GM23338 (cell line): Measurements from ENCODE around the gene DNAJA3. TPM values are rescaled to one million over a fixed set of nuclear protein-coding genes. Genes with fewer than 3 reads are reported as not detected.

Source experiments
- ATAC-seq: fragments of 200-7000 bp; cut with Tn5 transposase; 3 replicates; pipeline ENCODE4 v1.9.1; 2020
- DNase-seq: peaks from one replicate; pipeline ENCODE4 v3.0.0-alpha.2; 2015; ENCODE audit warnings: low spot score
- H2AFZ ChIP-seq: fragments of 200-600 bp; sonication (generic); 2 replicates; pipeline ENCODE4 v1.8.0; 2016; ENCODE audit warnings: antibody characterized with exemption, mild to moderate bottlenecking, moderate library complexity
- H3F3A ChIP-seq: fragments of 200-600 bp; sonication (generic); replicated peaks from 2 replicates; pipeline ENCODE4 v1.8.0; 2017; ENCODE audit warnings: antibody characterized with exemption, mixed run types, low read depth
- H3K27ac ChIP-seq: fragments of 200-600 bp; sonication (generic); 2 replicates; pipeline ENCODE4 v1.6.1; 2016; ENCODE audit warnings: low read depth
- H3K27me3 ChIP-seq: fragments of 200-600 bp; sonication (generic); 2 replicates; pipeline ENCODE4 v1.8.0; 2016; ENCODE audit warnings: mild to moderate bottlenecking, mixed run types, moderate library complexity; ENCODE audit not compliant: insufficient read depth
- H3K36me3 ChIP-seq: fragments of 200-600 bp; sonication (generic); 2 replicates; pipeline ENCODE4 v1.8.0; 2016; ENCODE audit warnings: mild to moderate bottlenecking; ENCODE audit not compliant: insufficient read depth
- H3K4me1 ChIP-seq: fragments of 200-600 bp; sonication (generic); 2 replicates; pipeline ENCODE4 v1.8.0; 2016; ENCODE audit warnings: mild to moderate bottlenecking, moderate library complexity; ENCODE audit not compliant: insufficient read depth
- H3K4me2 ChIP-seq: fragments of 200-600 bp; sonication (generic); 2 replicates; pipeline ENCODE4 v1.7.1; 2017; ENCODE audit warnings: mixed run types
- H3K4me3 ChIP-seq: fragments of 200-600 bp; sonication (generic); 2 replicates; pipeline ENCODE4 v1.6.1; 2016; ENCODE audit warnings: mixed run types
- H3K79me2 ChIP-seq: fragments of 200-600 bp; sonication (generic); replicated peaks from 2 replicates; pipeline ENCODE4 v1.8.0; 2017; ENCODE audit warnings: mild to moderate bottlenecking; ENCODE audit not compliant: insufficient read depth
- H3K9me2 ChIP-seq: fragments of 200-600 bp; sonication (generic); 2 replicates; pipeline ENCODE4 v1.8.0; 2017; ENCODE audit not compliant: insufficient read depth
- H4K20me1 ChIP-seq: fragments of 200-600 bp; sonication (generic); replicated peaks from 2 replicates; pipeline ENCODE4 v1.8.0; 2017; ENCODE audit warnings: mild to moderate bottlenecking; ENCODE audit not compliant: insufficient read depth
- H3K27ac Mint-ChIP-seq: 2 replicates; pipeline ENCODE4 v1.8.0; 2020; ENCODE audit warnings: inconsistent platforms, mild to moderate bottlenecking, moderate library complexity, mixed read lengths
- H3K27me3 Mint-ChIP-seq: 3 replicates; pipeline ENCODE4 v1.8.0; 2022; ENCODE audit warnings: low read depth, mild to moderate bottlenecking, moderate library complexity, mixed read lengths, inconsistent platforms; ENCODE audit not compliant: insufficient read depth, poor library complexity
- H3K36me3 Mint-ChIP-seq: 3 replicates; pipeline ENCODE4 v1.8.0; 2021; ENCODE audit warnings: low read depth, mild to moderate bottlenecking, inconsistent platforms, moderate library complexity, mixed read lengths
- H3K4me1 Mint-ChIP-seq: 3 replicates; pipeline ENCODE4 v1.8.0; 2020; ENCODE audit warnings: mild to moderate bottlenecking, inconsistent platforms, mixed read lengths
- H3K4me3 Mint-ChIP-seq: 3 replicates; pipeline ENCODE4 v1.8.0; 2021; ENCODE audit warnings: moderate library complexity, mild to moderate bottlenecking, inconsistent platforms, mixed read lengths
- H3K9me3 Mint-ChIP-seq: 3 replicates; pipeline ENCODE4 v1.8.0; 2020; ENCODE audit warnings: moderate library complexity, mild to moderate bottlenecking, inconsistent platforms, mixed read lengths
- CREB1 ChIP-seq: fragments of 250-450 bp; sonication (Bioruptor Pico); IDR thresholded peaks from 2 replicates; pipeline ENCODE4 v1.5.0; 2020; ENCODE audit warnings: low read depth, mild to moderate bottlenecking, moderate library complexity
- EZH2 ChIP-seq: fragments of 200-600 bp; sonication (generic); IDR thresholded peaks from one replicate; pipeline ENCODE4 v1.8.0; 2017; ENCODE audit warnings: antibody characterized with exemption, mild to moderate bottlenecking, low read depth; ENCODE audit not compliant: unreplicated experiment
- EZH2phosphoT487 ChIP-seq: fragments of 200-600 bp; sonication (generic); IDR thresholded peaks from one replicate; pipeline ENCODE4 v1.8.1; 2018; ENCODE audit warnings: antibody characterized with exemption; ENCODE audit not compliant: unreplicated experiment
- JUNB ChIP-seq: IDR thresholded peaks from one replicate; pipeline ENCODE4 v1.6.1; 2016; ENCODE audit warnings: antibody characterized with exemption; ENCODE audit not compliant: unreplicated experiment
- NANOG ChIP-seq: IDR thresholded peaks from 2 replicates; pipeline ENCODE4 v1.6.1; 2016; ENCODE audit warnings: antibody characterized with exemption, borderline replicate concordance
- POLR2AphosphoS5 ChIP-seq: IDR thresholded peaks from 2 replicates; pipeline ENCODE4 v1.6.1; 2016; ENCODE audit warnings: antibody characterized with exemption, low read depth
- REST ChIP-seq: IDR thresholded peaks from one replicate; pipeline ENCODE4 v1.6.1; 2018; ENCODE audit warnings: antibody characterized with exemption; ENCODE audit not compliant: unreplicated experiment
- STAT1 ChIP-seq: IDR thresholded peaks from one replicate; pipeline ENCODE4 v1.6.1; 2016; ENCODE audit warnings: antibody characterized with exemption; ENCODE audit not compliant: unreplicated experiment
- ZNF114 ChIP-seq: fragments of 250-450 bp; sonication (Bioruptor Pico); IDR thresholded peaks from 2 replicates; pipeline ENCODE4 v1.5.0; 2020; ENCODE audit warnings: mild to moderate bottlenecking, moderate library complexity
- ZNF331 ChIP-seq: fragments of 250-450 bp; sonication (Bioruptor Pico); IDR thresholded peaks from 2 replicates; pipeline ENCODE4 v1.5.0; 2020; ENCODE audit warnings: low read depth, mild to moderate bottlenecking, moderate library complexity
- ZNF462 ChIP-seq: fragments of 250-450 bp; sonication (Bioruptor Pico); IDR thresholded peaks from 2 replicates; pipeline ENCODE4 v1.5.0; 2020; ENCODE audit warnings: mild to moderate bottlenecking, moderate library complexity
- polyA plus RNA-seq: library from polyadenylated mRNA; unstranded; fragments of >200 nt; fragmentation: Nextera tagmentation; extraction: Ambion mirVana; gene quantifications from 2 replicates; pipeline ENCODE4 v1.2.1, GENCODE V29; 2016
- total RNA-seq: library from RNA; depleted of rRNA; stranded (reverse); fragments of >200 nt; shearing (Covaris generic); gene quantifications from 2 replicates; pipeline ENCODE4 v1.2.3, GENCODE V29; 2014
- TF ChIP-seq, protein P1 (sequence below): IDR thresholded peaks from 2 replicates; pipeline ENCODE4 v1.6.1; 2016; ENCODE audit warnings: antibody characterized with exemption
- TF ChIP-seq, protein P2 (sequence below), 2 experiments: fragments of 200-600 bp in 1 of 2; sonication (generic) in 1 of 2; conservative IDR thresholded peaks; 2 replicates each; pipeline versions ENCODE4 v1.5.1 to v1.6.1; 2016 to 2017; ENCODE audit warnings: antibody characterized with exemption in 2 of 2, low read depth in 2 of 2, mild to moderate bottlenecking in 2 of 2, moderate library complexity in 1 of 2

DNAJA3 gene
- total and polyA plus RNA-seq, 2 experiments from 2014 or later: 56.3 to 75.5 TPM

DNA sequence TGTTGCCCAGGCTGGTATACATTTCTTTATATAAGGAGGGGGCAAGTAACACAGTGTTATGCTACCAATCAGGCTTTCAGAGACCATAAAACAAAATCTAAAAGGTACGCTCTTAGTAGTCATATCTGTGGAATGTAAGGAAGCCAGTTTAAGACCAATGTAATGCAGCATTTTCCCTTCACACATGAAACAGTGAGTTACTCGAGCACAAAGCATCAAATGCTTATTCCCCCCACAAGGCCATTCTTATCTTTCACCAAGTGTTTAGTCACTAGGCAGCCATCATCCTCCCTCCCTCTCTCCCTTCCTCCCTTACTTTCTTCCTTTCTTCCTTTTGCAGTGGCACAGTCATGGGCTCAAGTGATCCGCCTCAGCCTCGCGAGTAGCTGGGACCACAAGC lies 63.4 kb downstream of the DNAJA3 start:
- H3K27ac ChIP-seq: no peak overlapping the region
- H3K79me2 ChIP-seq: peaks cover 10% of the 10 kb centered on the region; the same call in 1 of the 2 replicates
- Mint-ChIP-seq H3K4me3 (no peak overlapping the region), H3K36me3 (peaks cover 7% of the 10 kb centered on the region), H3K9me3 (peaks cover 9% of the 10 kb centered on the region; the same call in 2 of the 3 replicates), H3K27me3 (no peaks in the 10 kb centered on the region), H3K27ac (no peak overlapping the region), H3K4me1 (no peaks in the 10 kb centered on the region)
- 0 out of 2 replicates have a peak, but pooled peaks cover 3% of the 10 kb centered on the region for H3F3A ChIP-seq
- no peak for ATAC-seq
- no peak for DNase-seq
- no peak overlapping the region for H2AFZ ChIP-seq
- H4K20me1 ChIP-seq: peaks cover 6% of the 10 kb centered on the region; the same call in 1 of the 2 replicates
- H3K27me3 ChIP-seq: no peaks in the 10 kb centered on the region
- H3K4me3 ChIP-seq: no peak overlapping the region
- H3K9me2 ChIP-seq: no peaks in the 10 kb centered on the region
- H3K36me3 ChIP-seq: no peaks in the 10 kb centered on the region
- H3K4me1 ChIP-seq: no peaks in the 10 kb centered on the region
- no peak overlapping the region for H3K4me2 ChIP-seq
- no peak for TF ChIP-seq EZH2phosphoT487
- TF ChIP-seq POLR2AphosphoS5: no peak
- no peak for TF ChIP-seq CREB1 (CRISPR knock-in tag)
- TF ChIP-seq, protein P1, sequence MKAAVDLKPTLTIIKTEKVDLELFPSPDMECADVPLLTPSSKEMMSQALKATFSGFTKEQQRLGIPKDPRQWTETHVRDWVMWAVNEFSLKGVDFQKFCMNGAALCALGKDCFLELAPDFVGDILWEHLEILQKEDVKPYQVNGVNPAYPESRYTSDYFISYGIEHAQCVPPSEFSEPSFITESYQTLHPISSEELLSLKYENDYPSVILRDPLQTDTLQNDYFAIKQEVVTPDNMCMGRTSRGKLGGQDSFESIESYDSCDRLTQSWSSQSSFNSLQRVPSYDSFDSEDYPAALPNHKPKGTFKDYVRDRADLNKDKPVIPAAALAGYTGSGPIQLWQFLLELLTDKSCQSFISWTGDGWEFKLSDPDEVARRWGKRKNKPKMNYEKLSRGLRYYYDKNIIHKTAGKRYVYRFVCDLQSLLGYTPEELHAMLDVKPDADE: no peak
- no peak for TF ChIP-seq EZH2
- no peak for TF ChIP-seq ZNF331 (CRISPR knock-in tag)
- TF ChIP-seq ZNF114 (CRISPR knock-in tag): no peak
- TF ChIP-seq JUNB: no peak
- TF ChIP-seq STAT1: no peak
- TF ChIP-seq, protein P2, sequence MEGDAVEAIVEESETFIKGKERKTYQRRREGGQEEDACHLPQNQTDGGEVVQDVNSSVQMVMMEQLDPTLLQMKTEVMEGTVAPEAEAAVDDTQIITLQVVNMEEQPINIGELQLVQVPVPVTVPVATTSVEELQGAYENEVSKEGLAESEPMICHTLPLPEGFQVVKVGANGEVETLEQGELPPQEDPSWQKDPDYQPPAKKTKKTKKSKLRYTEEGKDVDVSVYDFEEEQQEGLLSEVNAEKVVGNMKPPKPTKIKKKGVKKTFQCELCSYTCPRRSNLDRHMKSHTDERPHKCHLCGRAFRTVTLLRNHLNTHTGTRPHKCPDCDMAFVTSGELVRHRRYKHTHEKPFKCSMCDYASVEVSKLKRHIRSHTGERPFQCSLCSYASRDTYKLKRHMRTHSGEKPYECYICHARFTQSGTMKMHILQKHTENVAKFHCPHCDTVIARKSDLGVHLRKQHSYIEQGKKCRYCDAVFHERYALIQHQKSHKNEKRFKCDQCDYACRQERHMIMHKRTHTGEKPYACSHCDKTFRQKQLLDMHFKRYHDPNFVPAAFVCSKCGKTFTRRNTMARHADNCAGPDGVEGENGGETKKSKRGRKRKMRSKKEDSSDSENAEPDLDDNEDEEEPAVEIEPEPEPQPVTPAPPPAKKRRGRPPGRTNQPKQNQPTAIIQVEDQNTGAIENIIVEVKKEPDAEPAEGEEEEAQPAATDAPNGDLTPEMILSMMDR (conservative IDR thresholded peaks at IDR 0.05; ENCODE audit: low read depth in 2 of 2): no peak
- TF ChIP-seq ZNF462 (CRISPR knock-in tag): no peak
- TF ChIP-seq NANOG: no peak
- TF ChIP-seq REST: no peak
